Measurements from ENCODE around the gene VARS1. TPM values are rescaled to one million over a fixed set of nuclear protein-coding genes. Genes with fewer than 3 reads are reported as not detected.

The VARS1 gene
- total and polyA plus RNA-seq, 2 experiments from 2014 or later, result 49.7 to 51.5 TPM

GRCh38 chr6:31837369-31838113 is 42.0 kb upstream of the VARS1 start:
- DNase-seq (ENCODE audit: low read depth in 1 of 2, low spot score in 1 of 2), result peak in 1 of 2 donors; percentile 61
- no peaks in the 10 kb centered on the region for H3K9me3 ChIP-seq (ENCODE audit: low read depth)
- no peaks in the 10 kb centered on the region for H3K27me3 ChIP-seq
- peak overlapping the region; percentile 72 for H3K27ac ChIP-seq
- TF ChIP-seq, protein P1, sequence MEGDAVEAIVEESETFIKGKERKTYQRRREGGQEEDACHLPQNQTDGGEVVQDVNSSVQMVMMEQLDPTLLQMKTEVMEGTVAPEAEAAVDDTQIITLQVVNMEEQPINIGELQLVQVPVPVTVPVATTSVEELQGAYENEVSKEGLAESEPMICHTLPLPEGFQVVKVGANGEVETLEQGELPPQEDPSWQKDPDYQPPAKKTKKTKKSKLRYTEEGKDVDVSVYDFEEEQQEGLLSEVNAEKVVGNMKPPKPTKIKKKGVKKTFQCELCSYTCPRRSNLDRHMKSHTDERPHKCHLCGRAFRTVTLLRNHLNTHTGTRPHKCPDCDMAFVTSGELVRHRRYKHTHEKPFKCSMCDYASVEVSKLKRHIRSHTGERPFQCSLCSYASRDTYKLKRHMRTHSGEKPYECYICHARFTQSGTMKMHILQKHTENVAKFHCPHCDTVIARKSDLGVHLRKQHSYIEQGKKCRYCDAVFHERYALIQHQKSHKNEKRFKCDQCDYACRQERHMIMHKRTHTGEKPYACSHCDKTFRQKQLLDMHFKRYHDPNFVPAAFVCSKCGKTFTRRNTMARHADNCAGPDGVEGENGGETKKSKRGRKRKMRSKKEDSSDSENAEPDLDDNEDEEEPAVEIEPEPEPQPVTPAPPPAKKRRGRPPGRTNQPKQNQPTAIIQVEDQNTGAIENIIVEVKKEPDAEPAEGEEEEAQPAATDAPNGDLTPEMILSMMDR (IDR thresholded peaks at IDR 0.05; ENCODE audit: low read depth, low read length), result no peak
- H3K4me3 ChIP-seq, result peak overlapping the region; percentile 97
- H3K4me1 ChIP-seq (ENCODE audit: low read depth), result peaks cover 26% of the 10 kb centered on the region
- H3K36me3 ChIP-seq, result peaks cover 47% of the 10 kb centered on the region

DNA sequence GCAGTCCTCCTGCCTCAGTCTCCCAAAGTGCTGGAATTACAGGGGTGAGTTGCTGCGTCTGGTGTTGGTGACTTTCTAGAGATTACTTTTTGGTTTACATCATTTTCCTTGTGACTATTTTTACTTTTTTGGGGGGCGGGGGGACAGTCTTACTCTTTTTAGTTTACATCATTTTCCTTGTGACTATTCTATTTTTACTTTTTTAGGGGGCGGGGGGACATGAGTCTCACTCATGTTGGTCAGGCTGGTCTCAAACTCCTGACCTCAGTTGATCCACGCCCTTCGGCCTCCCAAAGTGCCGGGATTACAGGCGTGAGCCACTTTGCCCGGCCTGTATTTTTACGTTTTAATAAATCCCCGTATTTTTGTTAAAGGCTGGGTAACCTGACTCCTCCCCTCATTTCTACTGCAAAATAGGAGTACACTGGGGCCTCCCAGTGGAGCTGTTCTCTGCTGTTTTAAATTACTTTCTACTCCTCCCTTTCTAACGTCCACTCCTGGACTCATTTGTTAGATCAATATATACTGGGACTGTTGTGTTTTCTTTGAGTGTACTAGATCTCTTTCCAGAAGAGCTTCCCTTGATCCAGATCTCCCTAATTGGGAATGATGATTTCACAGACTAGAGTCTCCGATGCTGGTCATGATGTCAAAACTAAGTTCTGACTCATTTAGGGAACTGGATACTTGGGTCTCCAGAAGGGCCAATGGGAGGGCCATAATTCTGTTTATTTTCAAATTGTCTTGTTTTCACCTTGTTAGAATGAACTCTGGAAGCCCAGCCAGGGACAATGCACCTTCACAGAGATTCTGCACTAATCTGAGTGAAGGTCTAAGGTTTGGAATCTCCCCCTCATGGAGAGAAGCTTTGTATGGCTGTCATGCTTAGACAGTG is 41.2 kb upstream of the VARS1 start:
- TF ChIP-seq, protein P1 (IDR thresholded peaks at IDR 0.05; ENCODE audit: low read depth, low read length), result no peak
- DNase-seq (ENCODE audit: low read depth in 1 of 2, low spot score in 1 of 2), result peak in 1 of 2 donors; percentile 43
- H3K36me3 ChIP-seq, result peaks cover 47% of the 10 kb centered on the region
- no peaks in the 10 kb centered on the region for H3K9me3 ChIP-seq (ENCODE audit: low read depth)
- H3K4me1 ChIP-seq (ENCODE audit: low read depth), result peaks cover 26% of the 10 kb centered on the region
- H3K27me3 ChIP-seq, result no peaks in the 10 kb centered on the region
- H3K27ac ChIP-seq, result peak overlapping the region; percentile 72
- H3K4me3 ChIP-seq, result peak overlapping the region; percentile 97

- Histone ChIP-seq H3K4me1 (ENCODE audit: low read depth) (peaks cover 27% of the 10 kb centered on the region), H3K36me3 (peaks cover 45% of the 10 kb centered on the region), H3K4me3 (peak overlapping the region; percentile 97), H3K27ac (peak overlapping the region; percentile 72), H3K9me3 (ENCODE audit: low read depth) (no peaks in the 10 kb centered on the region), H3K27me3 (no peaks in the 10 kb centered on the region)
- DNase-seq (ENCODE audit: low read depth in 1 of 2, low spot score in 1 of 2), result no peak
- TF ChIP-seq, protein P1 (IDR thresholded peaks at IDR 0.05; ENCODE audit: low read depth, low read length), result no peak
These were observed 40.5 kb upstream of the VARS1 start for GRCh38 chr6:31836047-31836473.

GRCh38 chr6:31834367-31835250 is 39.1 kb upstream of the VARS1 start:
- TF ChIP-seq, protein P1 (IDR thresholded peaks at IDR 0.05; ENCODE audit: low read depth, low read length), result no peak
- Histone ChIP-seq H3K27me3 (no peaks in the 10 kb centered on the region), H3K27ac (peak overlapping the region; percentile 98), H3K9me3 (ENCODE audit: low read depth) (no peaks in the 10 kb centered on the region), H3K36me3 (peaks cover 31% of the 10 kb centered on the region), H3K4me1 (ENCODE audit: low read depth) (peaks cover 32% of the 10 kb centered on the region), H3K4me3 (peak overlapping the region; percentile 97)
- DNase-seq (ENCODE audit: low read depth in 1 of 2, low spot score in 1 of 2), result peak; percentile 91 to 92
